Spleen (tissue), 7 donors: Measurements from ENCODE around the gene KRTAP5-8.

Source experiments
- POLR2AphosphoS5 ChIP-seq, 3 donors: sonication (generic); formaldehyde crosslinking; IDR thresholded peaks; one replicate each; pipeline ENCODE4 v1.5.1; 2017; ENCODE audit warnings: antibody characterized with exemption in 3 of 3
- TF ChIP-seq, protein P1 (sequence below), 11 experiments: fragments of 200-600 bp in 7 of 11; fragments of 450-650 bp in 4 of 11; sonication (generic) in 4 of 11; IDR thresholded peaks in 8 of 11; conservative IDR thresholded peaks in 3 of 11; 1 replicate in 7 of 11; 2 replicates in 4 of 11; pipeline versions ENCODE4 v1.4.0 to v1.8.0; 2016 to 2021; ENCODE audit warnings: antibody characterized with exemption in 11 of 11, inconsistent platforms in 4 of 11, mild to moderate bottlenecking in 1 of 11
- donor health status: DM: no; HTN: no; CAD: no; lungs with moderate emphysema.
- donor health status: DM: no; HTN: no; CAD: no.
- donor health status: DM: no; HTN: no; CAD: no.

- TF ChIP-seq, protein P1, sequence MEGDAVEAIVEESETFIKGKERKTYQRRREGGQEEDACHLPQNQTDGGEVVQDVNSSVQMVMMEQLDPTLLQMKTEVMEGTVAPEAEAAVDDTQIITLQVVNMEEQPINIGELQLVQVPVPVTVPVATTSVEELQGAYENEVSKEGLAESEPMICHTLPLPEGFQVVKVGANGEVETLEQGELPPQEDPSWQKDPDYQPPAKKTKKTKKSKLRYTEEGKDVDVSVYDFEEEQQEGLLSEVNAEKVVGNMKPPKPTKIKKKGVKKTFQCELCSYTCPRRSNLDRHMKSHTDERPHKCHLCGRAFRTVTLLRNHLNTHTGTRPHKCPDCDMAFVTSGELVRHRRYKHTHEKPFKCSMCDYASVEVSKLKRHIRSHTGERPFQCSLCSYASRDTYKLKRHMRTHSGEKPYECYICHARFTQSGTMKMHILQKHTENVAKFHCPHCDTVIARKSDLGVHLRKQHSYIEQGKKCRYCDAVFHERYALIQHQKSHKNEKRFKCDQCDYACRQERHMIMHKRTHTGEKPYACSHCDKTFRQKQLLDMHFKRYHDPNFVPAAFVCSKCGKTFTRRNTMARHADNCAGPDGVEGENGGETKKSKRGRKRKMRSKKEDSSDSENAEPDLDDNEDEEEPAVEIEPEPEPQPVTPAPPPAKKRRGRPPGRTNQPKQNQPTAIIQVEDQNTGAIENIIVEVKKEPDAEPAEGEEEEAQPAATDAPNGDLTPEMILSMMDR (IDR thresholded peaks at IDR 0.05 in 8 of 11, conservative IDR thresholded peaks at IDR 0.05 in 3 of 11) = no peak
- TF ChIP-seq POLR2AphosphoS5 (IDR thresholded peaks at IDR 0.05) = no peak
These were observed 30.7 kb upstream of the KRTAP5-8 start for GRCh38 chr11:71507102-71507501.
